T-helper 2 cell (primary cell): ENCODE measurements around the gene ADAMTS15.
A peak's percentile ranks its signal among the peaks of the same experiment; 100 is the strongest.
"Not testable (repeated sequence)": the region's sequence is repeated elsewhere in the genome, so short reads cannot be mapped to it uniquely, and the experiment has no call there.

ENCODE experiments used
- DNase-seq, 5 experiments: peaks; one replicate each; pipeline versions ENCODE4 v3.0.0 to v3.0.0-alpha.2; 2012 to 2022

The ADAMTS15 gene

GRCh38 chr11:130438401-130439159, 9.9 kb upstream of the ADAMTS15 start:
- DNase-seq, result not testable (repeated sequence)

- peak in 1 of 5 experiments; percentile 72 for DNase-seq
Observed at GRCh38 chr11:130439160-130439519, 9.3 kb upstream of the ADAMTS15 start.

GRCh38 chr11:130439876-130440275, 8.6 kb upstream of the ADAMTS15 start:
- no peak for DNase-seq

- DNase-seq, result no peak
Observed at GRCh38 chr11:130441719-130442118, 6.7 kb upstream of the ADAMTS15 start.

GRCh38 chr11:130442737-130443136, 5.7 kb upstream of the ADAMTS15 start:
- DNase-seq, result no peak

GRCh38 chr11:130445788-130446187, 2.7 kb upstream of the ADAMTS15 start:
- no peak for DNase-seq

GRCh38 chr11:130448039-130448415, 418 bp upstream of the ADAMTS15 start:
- DNase-seq, result no peak

- no peak for DNase-seq
Observed at GRCh38 chr11:130449310-130449990, 1.0 kb downstream of the ADAMTS15 start.

- DNase-seq, result no peak
Observed at GRCh38 chr11:130449996-130450769, 1.7 kb downstream of the ADAMTS15 start.

- DNase-seq, result no peak
Observed at GRCh38 chr11:130451231-130452019, 3.0 kb downstream of the ADAMTS15 start.

GRCh38 chr11:130452176-130452575, 3.7 kb downstream of the ADAMTS15 start:
- no peak for DNase-seq

- no peak for DNase-seq
Observed at GRCh38 chr11:130452940-130453339, 4.5 kb downstream of the ADAMTS15 start.

- DNase-seq, result no peak
Observed at GRCh38 chr11:130454491-130455252, 6.2 kb downstream of the ADAMTS15 start.

GRCh38 chr11:130455483-130456127, 7.2 kb downstream of the ADAMTS15 start:
- no peak for DNase-seq

- no peak for DNase-seq
Observed at GRCh38 chr11:130456286-130456685, 7.8 kb downstream of the ADAMTS15 start.

GRCh38 chr11:130457623-130458409, 9.4 kb downstream of the ADAMTS15 start:
- DNase-seq, result no peak

GRCh38 chr11:130458410-130458729, 9.9 kb downstream of the ADAMTS15 start:
- DNase-seq, result no peak

GRCh38 chr11:130459521-130459920, 11.1 kb downstream of the ADAMTS15 start:
- DNase-seq, result no peak

- DNase-seq, result no peak
Observed at GRCh38 chr11:130462101-130462885, 13.8 kb downstream of the ADAMTS15 start.

GRCh38 chr11:130462931-130463330, 14.5 kb downstream of the ADAMTS15 start:
- DNase-seq, result no peak
